ENCODE data around the gene PGR.

DNA sequence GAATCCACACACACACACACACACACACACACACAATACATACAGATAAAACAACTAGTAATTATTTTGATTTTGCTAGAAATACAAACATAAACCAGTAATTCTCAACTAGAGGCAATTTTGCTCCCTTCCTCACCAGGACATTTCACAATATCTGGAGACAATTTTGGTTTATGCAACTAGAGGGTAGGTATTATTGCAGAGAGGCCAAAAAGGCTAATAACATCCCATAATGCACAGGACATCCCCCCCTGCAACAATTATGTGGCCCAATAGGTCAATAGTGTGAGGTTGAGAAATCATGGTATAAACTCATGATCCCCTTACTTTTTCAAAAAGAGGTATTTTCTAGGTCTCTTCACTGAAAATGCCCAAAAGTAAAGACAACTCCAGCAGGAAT is 29.0 kb downstream of the PGR start:
- TF ChIP-seq EP300 (IDR thresholded peaks at IDR 0.05; ENCODE audit: borderline replicate concordance in 1 of 2, low read depth in 1 of 2, low read length in 1 of 2): no peak
- no peak for TF ChIP-seq RAD21 (IDR thresholded peaks at IDR 0.05; ENCODE audit: low read length)
- TF ChIP-seq, protein P1, sequence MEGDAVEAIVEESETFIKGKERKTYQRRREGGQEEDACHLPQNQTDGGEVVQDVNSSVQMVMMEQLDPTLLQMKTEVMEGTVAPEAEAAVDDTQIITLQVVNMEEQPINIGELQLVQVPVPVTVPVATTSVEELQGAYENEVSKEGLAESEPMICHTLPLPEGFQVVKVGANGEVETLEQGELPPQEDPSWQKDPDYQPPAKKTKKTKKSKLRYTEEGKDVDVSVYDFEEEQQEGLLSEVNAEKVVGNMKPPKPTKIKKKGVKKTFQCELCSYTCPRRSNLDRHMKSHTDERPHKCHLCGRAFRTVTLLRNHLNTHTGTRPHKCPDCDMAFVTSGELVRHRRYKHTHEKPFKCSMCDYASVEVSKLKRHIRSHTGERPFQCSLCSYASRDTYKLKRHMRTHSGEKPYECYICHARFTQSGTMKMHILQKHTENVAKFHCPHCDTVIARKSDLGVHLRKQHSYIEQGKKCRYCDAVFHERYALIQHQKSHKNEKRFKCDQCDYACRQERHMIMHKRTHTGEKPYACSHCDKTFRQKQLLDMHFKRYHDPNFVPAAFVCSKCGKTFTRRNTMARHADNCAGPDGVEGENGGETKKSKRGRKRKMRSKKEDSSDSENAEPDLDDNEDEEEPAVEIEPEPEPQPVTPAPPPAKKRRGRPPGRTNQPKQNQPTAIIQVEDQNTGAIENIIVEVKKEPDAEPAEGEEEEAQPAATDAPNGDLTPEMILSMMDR (IDR thresholded peaks at IDR 0.05): no peak
- no peak for TF ChIP-seq USF1 (IDR thresholded peaks at IDR 0.05; ENCODE audit: borderline replicate concordance, low read depth)
- no peak for TF ChIP-seq RFX5 (IDR thresholded peaks at IDR 0.05; ENCODE audit: low read length)
- TF ChIP-seq FOXM1 (IDR thresholded peaks at IDR 0.05; ENCODE audit: low read depth): no peak

All from SK-N-SH (cell line).